HG02840 (cell line): ENCODE measurements around the gene CFAP65.

ENCODE experiments used
- ATAC-seq: cut with Tn5 transposase; IDR thresholded peaks from one replicate; pipeline ENCODE4 v1.9.1; 2021; ENCODE audit warnings: mild to moderate bottlenecking, moderate library complexity, moderate number of reproducible peaks; ENCODE audit not compliant: unreplicated experiment, low FRiP score

The CFAP65 gene

DNA sequence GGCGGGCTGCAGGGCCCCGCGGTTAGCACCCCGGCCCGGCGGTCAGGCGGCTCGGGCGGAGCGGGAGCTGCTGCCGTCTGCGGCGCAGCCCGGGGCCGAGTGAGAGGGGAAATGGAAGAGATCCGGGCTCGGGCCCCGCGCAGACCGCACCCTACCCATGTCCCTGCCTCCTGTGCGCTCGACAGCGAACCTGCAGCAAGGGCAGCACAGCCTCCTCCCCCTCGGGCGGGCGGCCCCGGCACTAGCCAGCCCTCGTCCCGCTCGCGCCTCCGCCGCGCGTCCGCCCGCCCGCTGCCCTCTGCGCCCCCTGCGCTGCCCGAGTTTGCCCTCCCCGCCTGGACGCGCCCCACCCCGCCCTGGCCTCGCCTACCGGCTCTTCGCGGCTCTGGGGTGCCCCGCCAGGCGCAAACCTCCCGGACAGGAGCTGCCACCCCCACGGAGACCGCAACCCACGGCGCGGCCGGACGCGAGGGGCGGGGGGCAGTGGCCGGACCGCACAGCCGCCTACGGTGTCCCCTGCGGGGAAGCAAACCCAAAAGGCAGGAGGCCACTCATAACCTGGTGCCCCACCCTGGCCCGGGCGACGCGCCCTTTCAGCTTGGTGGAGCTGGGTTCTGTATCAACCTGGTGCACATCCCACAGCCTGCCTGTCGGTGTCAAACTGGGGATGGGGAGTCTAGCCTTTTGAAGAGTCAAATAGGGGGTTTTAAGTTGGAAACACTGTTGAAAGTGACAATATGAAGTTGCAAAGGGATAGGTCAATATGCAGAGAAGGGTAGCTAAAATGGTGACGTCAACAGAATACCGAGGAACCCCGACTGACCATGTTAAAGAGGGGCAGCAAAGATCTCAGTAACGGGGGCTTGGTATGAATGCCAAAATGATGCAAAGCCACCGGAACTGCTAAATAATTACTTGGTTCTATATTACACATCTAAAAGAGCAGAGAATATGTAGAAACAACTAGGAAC is 19.8 kb upstream of the CFAP65 start, which contains the start of gene IHH:
Gene IHH, minus strand, starts transcription at position 101 of the 971 bp plus-strand sequence. CDS start 454 bp downstream, outside the sequence.
- no peak for ATAC-seq

DNA sequence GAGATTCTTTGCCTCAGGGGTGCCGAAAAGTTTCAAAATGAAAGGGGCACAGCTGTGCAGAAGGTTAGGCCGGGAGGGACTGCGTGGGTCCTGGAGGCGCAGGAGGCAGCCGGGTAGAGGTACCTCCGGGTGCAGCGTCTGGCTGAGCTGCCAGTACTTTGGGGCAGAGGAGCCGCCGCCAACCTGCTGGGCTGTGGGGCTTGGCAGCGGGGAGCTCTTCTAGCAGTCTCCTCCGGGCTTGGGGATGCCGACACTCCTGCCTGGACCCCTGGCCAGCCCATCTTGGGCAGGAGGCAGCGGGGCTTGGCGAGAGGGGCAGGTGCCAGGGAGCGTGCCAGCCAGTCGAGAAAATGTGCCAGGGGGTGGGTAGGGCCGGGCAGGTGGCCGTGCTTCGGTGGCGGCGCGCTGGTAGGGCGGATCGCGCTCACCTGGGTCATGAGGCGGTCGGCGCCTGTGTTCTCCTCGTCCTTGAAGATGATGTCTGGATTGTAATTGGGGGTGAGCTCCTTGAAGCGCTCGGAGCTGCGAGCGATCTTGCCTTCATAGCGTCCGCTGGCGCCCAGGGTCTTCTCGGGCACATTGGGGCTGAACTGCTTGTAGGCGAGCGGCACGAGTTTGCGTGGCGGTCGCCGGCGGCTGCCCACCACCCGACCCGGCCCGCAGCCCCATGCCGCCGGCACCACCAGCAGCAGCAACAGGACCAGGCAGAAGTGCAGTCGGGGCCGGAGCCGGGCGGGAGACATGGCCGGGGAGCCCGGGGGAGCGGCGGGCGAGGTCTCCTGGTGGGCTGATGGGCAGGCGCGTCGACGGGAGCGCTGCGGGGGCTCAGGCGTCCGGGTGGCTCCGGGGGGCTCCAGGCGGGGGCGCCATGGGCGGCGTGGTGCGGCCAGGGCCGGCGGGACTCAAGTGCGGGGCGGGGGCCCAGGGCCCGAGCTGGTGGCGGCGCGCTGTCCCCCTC is 18.7 kb upstream of the CFAP65 start:
- no peak for ATAC-seq

DNA sequence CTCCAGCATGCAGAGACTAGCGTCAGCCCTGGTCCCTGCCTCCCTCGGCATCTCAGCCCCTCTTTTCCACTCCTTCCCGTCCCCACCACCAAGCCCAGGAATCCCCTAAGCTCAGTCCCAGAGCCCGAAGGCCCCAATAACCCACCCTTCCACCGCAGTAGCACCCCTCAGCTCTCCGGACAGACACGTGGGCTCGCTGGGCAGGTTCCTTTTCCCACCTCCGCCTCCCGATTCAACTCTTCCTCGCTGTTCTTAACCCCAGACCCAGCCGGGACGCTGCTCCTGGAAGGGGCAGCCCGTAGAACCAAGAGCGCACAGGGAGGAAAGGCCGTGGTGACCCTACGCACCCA is 18.0 kb upstream of the CFAP65 start:
- ATAC-seq: no peak

DNA sequence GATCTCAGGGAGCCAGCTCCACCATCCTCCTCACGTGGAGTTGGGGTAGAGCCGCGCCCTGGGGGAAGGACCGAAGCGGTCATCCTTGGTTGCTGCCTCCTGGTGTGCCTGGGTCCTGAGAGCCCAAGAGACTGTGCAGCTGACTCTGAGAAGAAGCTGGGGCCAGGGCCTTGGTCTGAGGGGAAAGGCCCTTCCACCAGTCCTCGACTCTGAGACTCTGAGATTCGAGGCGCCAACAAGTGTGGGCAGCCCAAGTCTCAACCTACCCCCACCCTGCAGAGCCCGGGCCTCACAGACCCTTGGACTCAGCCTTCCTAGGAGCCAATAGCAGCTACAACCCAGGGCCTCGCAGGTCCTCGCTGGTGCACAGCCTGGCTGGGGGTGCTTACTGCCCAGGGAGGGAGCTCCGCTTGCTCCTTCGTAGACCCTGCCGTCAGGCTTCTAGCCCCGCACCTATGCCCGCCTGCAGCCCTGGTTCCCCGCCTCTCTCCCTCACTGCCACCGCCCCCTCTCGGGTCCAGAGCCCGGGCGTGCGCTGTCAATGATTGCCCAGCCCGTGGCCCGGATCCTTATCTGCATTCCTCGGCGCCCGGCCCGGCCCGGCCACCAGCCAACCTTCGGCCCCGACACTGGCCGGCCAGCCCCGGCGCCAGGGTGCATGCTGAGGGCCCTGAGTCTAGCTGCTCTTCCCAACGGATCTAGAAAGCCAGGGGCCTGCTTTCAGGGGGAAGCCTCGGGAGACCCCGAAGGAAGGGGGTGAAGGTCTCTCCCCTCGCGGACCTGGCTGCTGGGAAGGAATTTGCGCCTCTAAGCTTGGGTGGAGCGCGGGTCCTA is 17.4 kb upstream of the CFAP65 start:
- no peak for ATAC-seq

DNA sequence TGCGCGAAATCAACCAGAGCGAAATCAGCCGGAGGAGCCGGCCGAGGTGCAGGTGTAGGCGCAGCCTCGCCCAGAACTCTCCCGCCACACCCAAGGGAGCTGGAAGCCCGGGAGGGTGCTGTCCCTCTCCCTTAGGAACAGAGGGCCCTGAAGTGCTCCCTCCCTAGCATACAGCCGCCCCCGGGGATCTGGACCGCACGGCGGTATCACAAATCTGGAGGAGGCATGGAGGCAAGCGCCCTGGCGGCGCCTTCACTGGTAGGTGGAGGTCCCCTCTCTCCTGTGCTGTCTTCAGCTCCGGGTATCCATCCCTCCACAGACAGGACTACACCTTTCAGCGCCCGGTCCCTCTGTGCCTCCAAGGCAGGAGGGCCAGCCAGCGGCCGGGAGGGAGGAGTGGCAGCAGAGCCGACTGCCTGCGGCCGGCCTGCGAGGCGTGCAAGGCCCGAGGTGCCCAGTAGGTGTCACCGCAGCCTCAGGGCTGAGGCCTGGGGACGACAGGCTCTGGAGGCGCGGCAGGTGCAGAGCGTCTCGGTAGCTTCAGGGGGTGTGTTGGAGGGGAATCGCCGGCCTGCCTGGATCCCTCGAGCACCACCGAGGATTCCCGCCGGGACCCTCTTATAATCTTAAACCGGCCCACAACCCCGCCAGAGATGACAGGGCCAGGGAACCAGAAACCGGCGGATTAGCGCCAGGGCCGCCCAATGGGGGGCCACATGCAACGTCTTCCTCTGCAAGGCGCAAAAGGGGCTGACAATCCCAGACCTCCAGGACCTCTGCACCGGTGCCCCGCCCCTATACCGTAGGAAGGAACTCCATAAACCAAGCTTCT is 16.6 kb upstream of the CFAP65 start:
- no peak for ATAC-seq

GRCh38 chr2:219056896-219057708 is 15.8 kb upstream of the CFAP65 start:
- no peak for ATAC-seq

- no peak for ATAC-seq
Observed at GRCh38 chr2:219056176-219056895, 15.0 kb upstream of the CFAP65 start.

- no peak for ATAC-seq
Observed at GRCh38 chr2:219054956-219055903, 13.9 kb upstream of the CFAP65 start.

DNA sequence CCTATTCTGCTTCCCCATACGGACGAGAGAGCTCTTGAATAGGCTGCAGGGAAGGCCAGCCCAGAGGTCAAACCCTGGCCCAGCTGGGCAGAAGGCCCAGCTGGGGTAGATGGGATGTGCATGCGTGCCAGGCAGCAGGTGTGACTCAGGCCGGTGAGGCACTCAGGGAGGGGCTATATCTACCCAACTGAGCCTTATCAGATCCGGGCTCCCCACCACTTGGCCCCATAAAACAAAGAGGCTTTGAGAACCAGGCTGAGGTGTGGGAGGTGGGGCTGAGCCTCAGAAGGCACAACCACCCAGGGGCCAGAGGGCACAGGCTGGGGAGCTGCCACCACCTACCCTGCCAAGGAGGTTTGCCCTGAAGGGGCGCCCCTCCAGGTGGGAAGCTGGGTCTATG is 8.0 kb upstream of the CFAP65 start:
- ATAC-seq: no peak

DNA sequence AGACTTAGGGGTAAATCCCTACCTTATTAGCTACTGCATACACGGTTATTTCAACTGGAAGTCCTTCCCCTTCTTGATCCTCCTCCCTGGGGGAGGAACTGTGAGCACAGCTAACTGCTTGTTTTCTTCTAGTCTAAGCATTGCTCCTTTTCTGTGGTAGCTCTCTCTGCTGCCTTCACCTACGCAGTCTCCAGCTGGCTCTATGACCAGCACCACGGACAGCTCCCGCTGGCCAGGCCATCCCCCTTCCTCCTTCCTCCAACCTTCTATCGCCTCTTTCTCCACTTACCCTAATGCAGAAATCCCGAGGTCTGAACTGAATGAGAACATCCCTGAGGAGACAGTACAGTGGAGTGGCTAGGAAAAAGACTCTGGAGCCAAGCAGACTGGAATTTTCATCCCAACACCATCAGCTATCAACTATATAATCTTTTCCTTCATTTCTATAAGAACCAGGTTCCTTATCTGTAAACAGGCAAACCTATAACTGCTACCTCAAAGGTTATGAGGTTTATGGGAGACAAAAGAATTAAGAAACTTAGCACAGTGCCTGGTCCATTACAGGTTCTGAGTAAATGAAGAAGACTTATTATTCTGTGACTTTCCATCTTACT is 4.7 kb upstream of the CFAP65 start:
- no peak for ATAC-seq

DNA sequence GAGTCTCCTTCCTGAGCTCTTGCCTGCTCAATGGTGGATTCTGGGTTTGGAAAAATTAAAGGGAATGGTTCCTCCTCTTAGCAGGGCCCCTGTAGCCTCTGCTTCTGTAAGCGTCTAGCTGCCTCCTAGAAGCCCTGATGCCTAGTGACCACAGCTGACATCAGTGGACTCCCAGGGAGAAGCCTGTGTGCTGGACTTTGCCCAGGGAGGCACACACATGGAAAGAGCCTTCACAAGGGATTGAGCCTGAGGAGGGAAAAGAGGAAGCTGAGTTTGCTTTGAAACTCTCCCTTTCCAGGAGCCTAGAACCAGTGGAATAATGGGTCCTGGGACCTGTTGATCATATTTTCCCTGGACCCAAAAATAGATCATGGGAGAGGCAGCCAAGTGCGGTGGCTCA is 1.4 kb upstream of the CFAP65 start:
- no peak for ATAC-seq

DNA sequence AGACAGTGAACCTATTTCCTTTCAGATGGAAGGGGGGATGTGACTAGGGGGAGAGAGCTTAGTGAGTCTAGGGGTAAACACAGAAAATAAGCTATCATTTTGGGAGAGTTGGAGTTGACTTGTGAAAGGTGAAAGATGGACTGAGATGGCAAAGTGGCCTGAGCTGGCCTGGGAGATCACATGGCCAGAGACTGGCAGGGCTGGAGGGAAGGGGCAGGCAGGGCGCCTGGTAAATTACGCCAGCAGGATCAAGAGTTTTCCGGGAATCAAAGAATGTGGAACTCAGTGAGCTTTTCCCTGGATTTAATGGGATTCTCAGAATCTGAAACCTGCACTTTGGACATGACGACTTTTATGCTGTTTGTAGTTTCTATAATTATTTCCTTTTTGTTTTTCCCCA is 841 bp upstream of the CFAP65 start:
- no peak for ATAC-seq

- no peak for ATAC-seq
Observed at GRCh38 chr2:219038600-219038999, 2.7 kb downstream of the CFAP65 start.

GRCh38 chr2:219037783-219038499 is 3.4 kb downstream of the CFAP65 start:
- no peak for ATAC-seq

DNA sequence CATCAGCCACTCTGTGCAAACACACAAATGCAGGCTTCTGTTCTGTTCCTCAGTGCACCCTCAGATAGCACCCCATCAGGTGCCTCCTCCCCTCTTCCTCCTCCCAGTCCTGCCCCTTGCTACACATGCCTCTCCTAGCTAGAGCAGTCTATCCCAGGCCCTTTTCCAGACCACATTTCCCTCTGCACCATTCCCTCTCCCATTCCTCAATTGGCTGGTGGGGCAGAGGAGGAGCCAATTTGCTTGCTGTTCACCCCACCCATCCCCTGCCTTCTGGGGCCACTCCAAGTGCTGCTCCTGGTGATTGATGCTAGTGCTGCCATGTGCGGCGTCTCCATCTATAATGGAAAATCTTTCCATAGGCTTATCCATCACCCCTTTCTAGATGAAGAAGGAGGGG is 5.4 kb downstream of the CFAP65 start:
- ATAC-seq: no peak

DNA sequence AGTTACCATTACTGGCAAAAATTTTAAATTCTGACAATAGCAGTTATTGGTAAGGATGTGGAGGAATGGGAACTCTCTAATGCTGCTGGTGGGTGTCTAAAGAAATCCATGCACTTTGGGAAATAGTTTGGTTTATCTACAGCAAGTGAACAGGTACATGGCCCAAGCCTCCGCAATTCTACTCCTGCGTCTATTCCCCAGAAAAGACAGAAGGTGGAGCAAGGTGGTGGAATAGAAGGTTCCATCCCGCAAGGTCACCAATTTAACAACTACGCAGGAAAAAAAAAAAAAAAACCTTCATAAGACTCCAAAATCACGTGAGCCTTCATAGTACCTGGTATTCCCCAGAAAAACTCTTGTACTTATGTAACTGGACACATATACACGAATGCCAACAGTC is 6.5 kb downstream of the CFAP65 start:
- ATAC-seq: no peak
